Ureter (tissue), 1 donor: ENCODE results near the gene MYOM1. TPM values are rescaled to one million over a fixed set of nuclear protein-coding genes. Genes with fewer than 3 reads are reported as not detected.

Experiments
- DNase-seq: peaks from one replicate; pipeline ENCODE4 v3.0.0-alpha.2; 2020; ENCODE audit warnings: low spot score
- total RNA-seq: library from RNA; stranded (reverse); gene quantifications from one replicate; pipeline ENCODE4 v1.2.4, GENCODE V29; 2023
- donor health status: DM: yes; HTN: yes; CAD: no.

The MYOM1 gene
- total RNA-seq, 1 donor from 2014 or later, result 9.7 TPM

- no peak for DNase-seq
Observed at GRCh38 chr18:3151399-3152264, 68.1 kb downstream of the MYOM1 start.

DNA sequence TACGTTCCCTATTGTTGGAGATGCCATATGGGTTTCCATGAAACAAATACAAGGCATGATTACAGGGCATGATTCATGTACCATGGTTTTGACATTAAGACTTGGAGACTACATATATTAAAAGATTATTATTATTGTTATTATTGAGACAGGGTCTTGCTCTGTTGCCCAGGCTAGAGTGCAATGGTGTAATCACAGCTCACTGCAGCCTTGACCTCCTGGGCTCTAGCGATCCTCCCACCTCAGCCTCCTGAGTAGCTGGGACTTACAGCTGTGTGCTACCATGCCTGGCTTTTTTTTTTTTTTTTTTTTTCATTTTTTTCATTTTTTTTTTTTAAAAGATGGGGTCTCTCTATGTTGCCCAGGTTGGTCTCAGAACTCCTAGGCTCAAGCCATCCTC lies 69.1 kb downstream of the MYOM1 start:
- no peak for DNase-seq

DNA sequence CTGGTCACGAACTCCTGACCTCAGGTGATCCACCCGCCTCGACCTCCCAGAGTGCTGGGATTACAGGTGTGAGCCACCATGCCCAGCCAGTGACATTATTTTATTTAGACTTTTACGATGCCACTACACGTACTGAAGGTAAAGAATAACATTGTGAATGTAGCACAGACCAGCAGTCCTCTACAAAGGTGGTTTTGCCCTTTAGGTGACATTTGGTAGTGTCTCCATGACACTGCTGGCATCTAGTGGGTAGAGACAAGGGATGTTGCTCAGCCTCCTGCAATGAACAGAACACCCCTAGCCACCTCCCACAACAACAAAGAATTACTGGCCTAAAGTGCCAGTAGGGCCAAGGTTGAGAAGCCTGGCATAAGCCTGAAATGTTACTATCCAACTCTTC lies 69.5 kb downstream of the MYOM1 start:
- no peak for DNase-seq

GRCh38 chr18:3148930-3149535 lies 70.7 kb downstream of the MYOM1 start:
- DNase-seq, result no peak

DNA sequence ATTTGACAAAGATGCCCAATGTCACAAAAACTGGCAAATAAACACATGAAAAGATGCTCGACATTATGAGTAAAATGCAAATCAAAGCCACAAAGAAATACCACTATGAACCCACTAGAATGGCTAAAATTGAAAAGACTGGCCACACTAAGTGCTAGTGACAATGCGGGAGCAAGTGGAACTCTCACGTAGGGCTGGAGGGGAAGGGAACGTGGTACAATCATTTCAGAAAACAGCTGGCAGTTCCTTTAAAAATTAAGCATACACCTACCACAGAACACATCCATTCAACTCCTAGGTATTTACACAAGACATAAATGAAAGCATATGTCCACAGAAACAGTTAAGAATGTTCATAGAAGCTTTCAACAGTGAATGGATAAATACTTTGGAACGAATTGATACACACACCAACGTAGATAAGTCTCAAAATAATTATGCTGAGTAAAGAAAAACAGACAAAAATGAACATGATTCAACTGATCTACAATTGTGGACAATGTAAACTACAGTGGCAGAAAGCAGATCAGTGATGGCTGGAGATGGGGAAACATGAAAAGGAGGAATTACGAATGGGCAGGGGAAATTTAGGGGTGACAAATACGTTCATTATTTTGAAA lies 71.7 kb downstream of the MYOM1 start:
- DNase-seq, result no peak

- no peak for DNase-seq
Observed at GRCh38 chr18:3140986-3141639, 78.7 kb downstream of the MYOM1 start.

DNA sequence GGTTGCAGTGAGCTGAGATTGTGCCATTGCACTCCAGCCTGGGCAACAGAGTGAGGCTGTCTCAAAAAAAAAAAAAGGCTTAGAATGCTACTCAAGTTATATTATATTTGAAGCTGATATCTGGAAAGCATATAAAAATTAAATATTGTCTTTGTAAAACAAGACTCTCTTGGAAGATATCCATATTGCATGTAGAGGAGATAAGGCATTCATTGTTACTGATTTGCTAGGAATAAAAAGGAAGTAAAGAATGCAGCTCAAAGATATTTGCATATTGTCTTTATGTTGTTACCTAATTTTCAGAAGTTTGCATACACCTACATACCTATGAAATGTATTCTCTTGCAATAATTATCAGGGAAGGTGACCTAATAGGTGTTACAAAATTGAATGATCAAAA lies 79.4 kb downstream of the MYOM1 start:
- no peak for DNase-seq

DNA sequence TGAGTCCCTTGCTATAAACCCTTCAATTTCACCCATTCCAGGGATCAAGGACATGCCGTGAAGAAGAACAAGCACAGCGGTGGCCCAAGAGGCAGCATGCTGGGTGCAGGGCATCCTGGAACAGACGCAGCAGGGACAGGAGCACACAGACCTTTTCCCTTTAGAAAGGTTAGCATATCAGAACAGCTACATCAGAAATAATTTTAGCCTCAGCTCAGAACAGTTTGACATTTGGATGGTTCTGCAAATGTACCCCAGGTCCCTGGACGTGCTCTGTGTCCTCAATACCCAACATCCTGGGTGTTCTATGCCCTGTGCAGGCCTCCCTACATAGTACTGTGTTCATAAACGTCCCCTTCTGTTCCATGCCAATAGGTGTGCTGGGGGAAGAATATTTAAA lies 80.4 kb downstream of the MYOM1 start:
- DNase-seq, result no peak

GRCh38 chr18:3138274-3138975 lies 81.3 kb downstream of the MYOM1 start:
- DNase-seq, result no peak

- no peak for DNase-seq
Observed at GRCh38 chr18:3135536-3135935, 84.2 kb downstream of the MYOM1 start.

- no peak for DNase-seq
Observed at GRCh38 chr18:3132700-3133099, 87.1 kb downstream of the MYOM1 start.

DNA sequence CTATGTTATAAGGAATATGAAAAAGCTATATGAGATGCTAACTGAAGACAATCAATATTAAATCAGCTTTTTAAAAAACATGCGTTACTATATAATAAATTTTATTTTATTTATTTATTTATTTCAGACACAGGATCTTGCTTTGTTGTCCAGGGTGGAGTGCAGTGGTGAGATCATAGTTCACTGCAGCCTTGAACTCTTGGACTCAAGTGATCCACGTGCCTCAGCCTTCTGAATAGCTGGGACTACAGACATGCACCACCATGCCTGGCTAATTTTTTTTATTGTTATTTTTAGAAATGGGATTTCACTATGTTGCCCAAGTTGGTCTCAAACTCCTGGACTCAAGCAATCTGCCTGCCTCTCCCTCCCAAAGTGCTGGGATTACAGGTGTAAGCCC lies 89.4 kb downstream of the MYOM1 start:
- DNase-seq, result no peak

GRCh38 chr18:3129053-3129864 lies 90.5 kb downstream of the MYOM1 start:
- DNase-seq, result peak; percentile 82

DNA sequence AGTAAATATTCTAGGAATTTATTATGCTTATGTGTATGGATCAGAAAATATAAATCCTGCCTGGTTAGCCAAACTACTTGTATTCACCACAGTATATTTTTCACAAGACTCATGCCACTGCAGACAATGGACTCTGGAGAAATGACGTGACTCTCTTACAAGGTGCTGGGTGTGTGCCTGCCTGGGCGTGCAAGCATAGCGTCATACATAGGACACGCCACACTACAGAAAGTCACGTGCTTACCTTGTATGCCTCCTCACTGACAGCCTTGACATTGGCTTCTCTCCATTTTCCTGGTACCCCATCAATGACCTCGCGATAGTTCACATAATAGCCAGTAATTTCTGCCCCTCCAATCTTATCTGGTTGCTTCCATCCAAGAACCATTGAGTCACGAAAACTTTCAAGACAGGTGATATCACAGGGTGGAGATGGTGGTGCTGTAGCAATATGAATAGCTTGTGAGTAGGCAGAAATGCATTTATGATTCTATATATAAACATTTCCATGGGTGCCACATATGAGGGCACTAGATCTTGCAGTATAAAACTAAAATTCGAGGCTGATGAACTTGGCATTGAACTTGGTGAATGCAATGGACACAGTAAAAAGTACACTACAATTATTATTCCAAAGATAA lies 93.2 kb downstream of the MYOM1 start:
- DNase-seq, result no peak

DNA sequence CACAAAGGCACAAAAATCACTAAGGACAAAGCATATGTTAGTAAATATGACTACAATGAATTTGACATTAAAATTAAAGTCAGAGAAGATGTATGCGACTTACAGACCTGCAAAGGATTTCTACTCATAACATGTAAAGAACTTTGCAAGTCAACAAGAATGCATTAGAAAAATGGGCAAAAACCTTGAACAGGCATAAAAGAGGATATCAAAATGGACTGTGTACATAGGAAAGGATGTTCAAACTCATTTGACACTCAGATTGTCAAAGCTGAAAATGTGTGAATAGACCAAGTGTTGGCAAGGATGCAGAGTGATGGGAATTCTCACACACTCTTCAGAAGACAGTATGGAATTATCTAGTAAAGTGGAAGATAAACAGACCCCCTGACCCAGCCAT lies 94.9 kb downstream of the MYOM1 start:
- no peak for DNase-seq

DNA sequence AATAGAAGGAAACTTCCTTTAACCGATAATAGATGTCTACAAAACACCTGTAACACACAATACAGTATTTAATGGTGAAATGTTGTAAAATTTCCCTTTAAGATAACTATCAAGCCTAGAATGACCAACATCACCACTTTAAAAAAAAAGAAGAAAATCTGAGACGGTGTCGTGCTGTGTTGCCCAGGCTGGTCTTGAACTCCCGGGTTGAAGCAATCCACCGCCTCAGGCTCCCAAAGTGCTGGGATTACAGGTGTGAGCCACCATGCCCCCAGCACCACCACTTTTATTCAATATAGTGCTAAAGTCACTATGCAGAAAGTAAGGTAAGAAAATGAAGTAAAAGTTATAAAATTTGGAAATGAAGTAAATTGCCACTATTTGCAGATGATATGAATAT lies 96.9 kb downstream of the MYOM1 start:
- DNase-seq, result no peak

GRCh38 chr18:3121259-3121658 lies 98.5 kb downstream of the MYOM1 start:
- DNase-seq, result no peak

GRCh38 chr18:3120356-3120755 lies 99.4 kb downstream of the MYOM1 start:
- no peak for DNase-seq

DNA sequence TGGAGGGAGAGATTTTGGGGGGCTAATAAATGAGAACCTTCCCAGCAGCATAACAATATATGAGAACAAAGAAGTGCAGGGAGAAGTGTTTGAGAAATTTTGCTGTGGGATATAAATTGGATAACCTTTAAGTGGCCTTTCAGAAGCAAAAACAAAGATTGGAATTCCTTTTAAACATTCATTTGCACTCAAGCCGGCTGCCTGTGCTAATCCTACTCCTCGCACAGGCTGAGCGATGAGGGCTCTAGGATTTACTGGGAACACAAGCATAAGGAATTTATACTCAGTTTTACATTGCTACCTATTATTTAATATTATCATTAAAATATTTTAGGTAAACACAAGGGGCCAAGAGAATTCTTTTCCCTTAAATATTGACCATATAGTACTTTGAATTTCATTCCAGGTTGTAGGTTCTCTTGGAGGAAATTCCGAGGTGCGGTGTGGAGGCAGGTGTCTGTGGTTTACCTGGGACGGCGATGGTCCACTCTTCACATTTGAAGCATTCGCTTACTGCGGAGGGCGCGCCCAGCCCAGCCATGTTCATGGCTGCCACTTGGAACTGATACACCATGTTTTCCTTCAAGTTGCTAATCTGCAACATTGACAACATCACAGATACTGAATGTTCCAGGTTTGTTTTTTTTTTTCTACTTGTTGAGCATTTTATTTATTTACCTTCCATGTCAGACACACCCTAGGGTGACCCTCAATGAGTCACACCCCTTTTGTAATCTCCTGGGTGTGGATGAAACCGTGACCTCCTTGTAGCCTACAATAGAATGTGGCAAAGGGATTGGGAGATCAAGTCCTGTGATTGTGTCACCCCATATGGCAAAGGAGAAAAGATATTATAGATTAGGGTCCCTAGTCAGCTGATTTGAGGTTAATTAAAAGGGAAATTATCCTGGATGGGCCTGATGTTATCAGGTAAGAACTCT lies 100.1 kb downstream of the MYOM1 start:
- no peak for DNase-seq
